Keratinocyte (primary cell): Measurements from ENCODE around the gene ASNSD1. TPM values are rescaled to one million over a fixed set of nuclear protein-coding genes. Genes with fewer than 3 reads are reported as not detected.

Source experiments
- DNase-seq: peaks from one replicate; pipeline ENCODE4 v3.0.0-alpha.2; 2011; ENCODE audit warnings: low read depth, missing footprints, low spot score
- FAIRE-seq: peaks from 2 replicates; lab custom pipeline; 2011; peaks lifted over from hg19 to GRCh38; lab: Jason Lieb, UNC
- H2AFZ ChIP-seq: 2 replicates; pipeline ENCODE4 v1.6.0; 2012; ENCODE audit warnings: low read length, control low read depth, inconsistent platforms; ENCODE audit not compliant: control insufficient read depth
- H3K27ac ChIP-seq: 2 replicates; pipeline ENCODE4 v1.5.1; 2011; ENCODE audit warnings: low read length; ENCODE audit not compliant: control insufficient read depth, insufficient read depth
- H3K27me3 ChIP-seq: 3 replicates; pipeline ENCODE4 v1.6.0; 2011; ENCODE audit warnings: low read length; ENCODE audit not compliant: control insufficient read depth, insufficient read depth; ENCODE audit errors: extremely low read depth
- H3K36me3 ChIP-seq, 2 experiments: 2 replicates in 1 of 2; 3 replicates in 1 of 2; pipeline ENCODE4 v1.5.1; 2011; ENCODE audit warnings: low read length in 2 of 2, mild to moderate bottlenecking in 1 of 2; ENCODE audit not compliant: control insufficient read depth in 2 of 2, insufficient read depth in 2 of 2; ENCODE audit errors: extremely low read depth in 1 of 2
- H3K4me1 ChIP-seq: 3 replicates; pipeline ENCODE4 v1.5.1; 2011; ENCODE audit warnings: low read length; ENCODE audit not compliant: control insufficient read depth, insufficient read depth; ENCODE audit errors: extremely low read depth
- H3K4me2 ChIP-seq: 3 replicates; pipeline ENCODE4 v1.6.0; 2011; ENCODE audit warnings: low read depth, low read length; ENCODE audit not compliant: control insufficient read depth, insufficient read depth; ENCODE audit errors: extremely low read depth
- H3K4me3 ChIP-seq, 3 experiments: fragments of 200-600 bp in 1 of 3; sonication (generic) in 1 of 3; 2 replicates in 2 of 3; 3 replicates in 1 of 3; pipeline ENCODE4 v1.5.1; 2011 to 2016; ENCODE audit warnings: low read length in 3 of 3, mild to moderate bottlenecking in 3 of 3, control low read depth in 2 of 3, inconsistent platforms in 1 of 3, low read depth in 1 of 3, mixed read lengths in 1 of 3, mixed run types in 1 of 3, moderate library complexity in 1 of 3; ENCODE audit not compliant: control insufficient read depth in 2 of 3, insufficient read depth in 2 of 3; ENCODE audit errors: extremely low read depth in 1 of 3
- H3K79me2 ChIP-seq: 2 replicates; pipeline ENCODE4 v1.6.0; 2012; ENCODE audit warnings: low read length; ENCODE audit not compliant: control insufficient read depth, insufficient read depth
- H3K9ac ChIP-seq: 3 replicates; pipeline ENCODE4 v1.6.0; 2011; ENCODE audit warnings: low read length; ENCODE audit not compliant: control insufficient read depth, insufficient read depth; ENCODE audit errors: extremely low read depth
- H3K9me1 ChIP-seq: 3 replicates; pipeline ENCODE4 v1.6.0; 2011; ENCODE audit warnings: low read length; ENCODE audit not compliant: control insufficient read depth, insufficient read depth; ENCODE audit errors: extremely low read depth
- H3K9me3 ChIP-seq: 2 replicates; pipeline ENCODE4 v1.5.1; 2012; ENCODE audit warnings: low read depth, low read length; ENCODE audit not compliant: control insufficient read depth
- H4K20me1 ChIP-seq: 3 replicates; pipeline ENCODE4 v1.6.0; 2011; ENCODE audit warnings: low read length; ENCODE audit not compliant: control insufficient read depth, insufficient read depth; ENCODE audit errors: extremely low read depth
- CTCF ChIP-seq, 3 experiments: IDR thresholded peaks in 1 of 3; conservative IDR thresholded peaks in 1 of 3; optimal IDR thresholded peaks in 1 of 3; 2 replicates in 2 of 3; 3 replicates in 1 of 3; pipeline versions ENCODE3 to v1.5.1; 2011; ENCODE audit warnings: low read length in 3 of 3, mild to moderate bottlenecking in 3 of 3, moderate library complexity in 2 of 3, control low read depth in 1 of 3, inconsistent platforms in 1 of 3; ENCODE audit not compliant: insufficient read depth in 2 of 3; ENCODE audit errors: extremely low read depth in 1 of 3
- EZH2 ChIP-seq: IDR thresholded peaks from one replicate; pipeline ENCODE4 v1.6.1; 2012; ENCODE audit warnings: inconsistent platforms, mild to moderate bottlenecking, low read length, moderate library complexity
- dilution Hi-C: fragments of 300-500 bp; cut with MboI; formaldehyde crosslinking; loops from one replicate; pipeline ENCODE4 v1.7.0; 2020; ENCODE audit warnings: low sequenced_read_pairs; ENCODE audit not compliant: extremely low pct_ligation_motif_present
- polyA plus RNA-seq, 5 experiments: library from polyadenylated mRNA; depleted of rRNA in 3 of 5; stranded (reverse) in 3 of 5; stranded (forward) in 1 of 5; unstranded in 1 of 5; fragments of >200 nt; gene quantifications; 1 replicate in 1 of 5; 2 replicates in 3 of 5; 3 replicates in 1 of 5; pipeline versions ENCODE4 v1.2.1 to v1.2.3, GENCODE V29; 2011 to 2012; ENCODE audit warnings: missing spikeins in 2 of 5, low read depth in 1 of 5, low replicate concordance in 1 of 5

Gene ASNSD1
- polyA plus RNA-seq, 1 donor (not counting 4 experiments of a cell fraction or from before 2014, with no cell fraction given): 40.0 TPM

DNA sequence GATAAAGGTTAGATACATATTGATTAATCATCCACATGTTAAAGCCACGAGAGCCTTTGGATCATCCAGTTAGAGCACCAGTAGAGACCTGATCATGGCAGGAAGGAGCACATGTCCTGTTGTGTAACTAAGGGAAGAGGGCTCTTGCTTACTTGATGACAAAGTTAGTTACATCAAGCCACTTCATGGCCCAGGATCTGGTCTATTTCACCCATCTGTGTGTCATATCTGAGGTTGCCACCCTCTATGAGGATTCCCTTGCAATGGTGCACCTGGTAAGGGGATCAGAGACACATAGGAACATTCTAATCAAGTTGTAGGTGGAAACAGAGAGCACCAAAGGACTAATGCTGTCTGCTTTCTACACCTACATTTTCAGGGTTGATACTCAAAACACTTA lies 19.9 kb downstream of the ASNSD1 start:
- no peaks in the 10 kb centered on the region for H3K9me1 ChIP-seq
- dilution Hi-C loops: no loop called here
- no peaks in the 10 kb centered on the region for H3K27me3 ChIP-seq
- H3K4me3 ChIP-seq: no peak overlapping the region
- H3K79me2 ChIP-seq: no peaks in the 10 kb centered on the region
- H3K9me3 ChIP-seq: no peaks in the 10 kb centered on the region
- TF ChIP-seq CTCF (optimal IDR thresholded peaks at IDR 0.05 in 1 of 3, IDR thresholded peaks at IDR 0.05 in 1 of 3, conservative IDR thresholded peaks at IDR 0.05 in 1 of 3; ENCODE audit: extremely low read depth in 1 of 3, insufficient read depth in 2 of 3, low read length in 3 of 3) (no peak), EZH2 (no peak)
- DNase-seq: no peak
- H3K9ac ChIP-seq: no peak overlapping the region
- no peak overlapping the region for H3K4me2 ChIP-seq
- no peak overlapping the region for H2AFZ ChIP-seq
- H3K27ac ChIP-seq: no peak overlapping the region
- H3K4me1 ChIP-seq: peaks cover 9% of the 10 kb centered on the region
- H4K20me1 ChIP-seq: no peaks in the 10 kb centered on the region
- FAIRE-seq: no peak
- H3K36me3 ChIP-seq: no peaks in the 10 kb centered on the region

GRCh38 chr2:189681903-189682302 lies 20.6 kb downstream of the ASNSD1 start:
- no peaks in the 10 kb centered on the region for H3K9me3 ChIP-seq
- H2AFZ ChIP-seq: no peak overlapping the region
- no peaks in the 10 kb centered on the region for H3K27me3 ChIP-seq
- DNase-seq: no peak
- H3K4me1 ChIP-seq: peaks cover 9% of the 10 kb centered on the region
- dilution Hi-C loops: no loop called here
- no peaks in the 10 kb centered on the region for H3K9me1 ChIP-seq
- H3K4me3 ChIP-seq: no peak overlapping the region
- H3K27ac ChIP-seq: no peak overlapping the region
- H3K4me2 ChIP-seq: no peak overlapping the region
- no peaks in the 10 kb centered on the region for H3K79me2 ChIP-seq
- H3K36me3 ChIP-seq: no peaks in the 10 kb centered on the region
- H4K20me1 ChIP-seq: no peaks in the 10 kb centered on the region
- TF ChIP-seq CTCF (optimal IDR thresholded peaks at IDR 0.05 in 1 of 3, IDR thresholded peaks at IDR 0.05 in 1 of 3, conservative IDR thresholded peaks at IDR 0.05 in 1 of 3; ENCODE audit: extremely low read depth in 1 of 3, insufficient read depth in 2 of 3, low read length in 3 of 3): no peak
- TF ChIP-seq EZH2: no peak
- no peak for FAIRE-seq
- no peak overlapping the region for H3K9ac ChIP-seq
